Psoas muscle (tissue), 8 donors: ENCODE results near the gene NKX2-8. TPM values are rescaled to one million over a fixed set of nuclear protein-coding genes. Genes with fewer than 3 reads are reported as not detected.

Experiments
- ATAC-seq, 4 donors: fragments of 200-7000 bp; cut with Tn5 transposase; one replicate each; pipeline ENCODE4 v1.9.1; 2020; ENCODE audit warnings: moderate library complexity in 3 of 4, mild to moderate bottlenecking in 2 of 4
- DNase-seq, 2 donors: peaks; one replicate each; pipeline ENCODE4 v3.0.0-alpha.2; 2020
- H3K27ac ChIP-seq: fragments of 200-600 bp; one replicate; pipeline ENCODE4 v1.8.0; 2022
- H3K27me3 ChIP-seq, 3 donors: fragments of 200-600 bp in 1 of 3; one replicate each; pipeline versions ENCODE4 v1.6.1 to v1.8.0; 2013 to 2022; ENCODE audit warnings: low read length in 2 of 3, mild to moderate bottlenecking in 2 of 3, moderate library complexity in 1 of 3; ENCODE audit not compliant: insufficient read depth in 3 of 3
- H3K36me3 ChIP-seq, 2 donors: fragments of 200-600 bp in 1 of 2; one replicate each; pipeline versions ENCODE4 v1.6.1 to v1.8.0; 2013 to 2022; ENCODE audit warnings: low read depth in 1 of 2, mild to moderate bottlenecking in 1 of 2, moderate library complexity in 1 of 2; ENCODE audit not compliant: insufficient read depth in 1 of 2
- H3K4me1 ChIP-seq: fragments of 200-600 bp; one replicate; pipeline ENCODE4 v1.8.0; 2022
- H3K4me3 ChIP-seq: fragments of 200-600 bp; one replicate; pipeline ENCODE4 v1.8.0; 2022; ENCODE audit warnings: mild to moderate bottlenecking
- H3K9me3 ChIP-seq: fragments of 200-600 bp; one replicate; pipeline ENCODE4 v1.8.0; 2022
- WGBS, 3 donors: extraction: QIAGEN DNeasy Blood & Tissue Kit; methylation state at CpG; one replicate each; pipeline versions ENCODE4 v1.1.6 to v1.1.7; 2013; 5-methylcytosine and 5-hydroxymethylcytosine counted together
- intact Hi-C, 2 donors: fragments of 100-400 bp; cut with DNase I; formaldehyde crosslinking; loops; one replicate each; pipeline versions ENCODE4 v1.11.0 to v1.14.2; 2022
- polyA plus RNA-seq, 3 donors: library from polyadenylated mRNA; stranded (reverse); fragments of 200-250 nt; gene quantifications; one replicate each; pipeline ENCODE4 v1.2.3, GENCODE V29; 2013
- total RNA-seq, 4 donors: library from RNA; stranded (reverse); fragmentation: NEBNext Ultra II Directional in 2 of 4; extraction: Animal tissue kit (Norgen Biotek cat#: 25700) in 2 of 4; gene quantifications; one replicate each; pipeline versions ENCODE4 v1.2.1 to v1.2.4, GENCODE V29; 2021 to 2023
- TF ChIP-seq, protein P1 (sequence below): fragments of 200-600 bp; IDR thresholded peaks from one replicate; pipeline ENCODE4 v1.8.0; 2022; ENCODE audit warnings: antibody characterized with exemption
- donor health status: healthy with polysubstance abuse.
- donor health status: DM: no; HTN: no; CAD: no; lungs with moderate emphysema.
- donor health status: Bipolar disorder and iron deficiency.
- donor health status: healthy.
- donor health status: DM: yes; HTN: yes; CAD: no.
- donor health status: DM: no; HTN: no; CAD: no.
- donor health status: DM: no; HTN: no; CAD: no.
- donor health status: DM: yes; HTN: yes; CAD: no.

Gene NKX2-8
- total and polyA plus RNA-seq, 7 donors = not detected

DNA sequence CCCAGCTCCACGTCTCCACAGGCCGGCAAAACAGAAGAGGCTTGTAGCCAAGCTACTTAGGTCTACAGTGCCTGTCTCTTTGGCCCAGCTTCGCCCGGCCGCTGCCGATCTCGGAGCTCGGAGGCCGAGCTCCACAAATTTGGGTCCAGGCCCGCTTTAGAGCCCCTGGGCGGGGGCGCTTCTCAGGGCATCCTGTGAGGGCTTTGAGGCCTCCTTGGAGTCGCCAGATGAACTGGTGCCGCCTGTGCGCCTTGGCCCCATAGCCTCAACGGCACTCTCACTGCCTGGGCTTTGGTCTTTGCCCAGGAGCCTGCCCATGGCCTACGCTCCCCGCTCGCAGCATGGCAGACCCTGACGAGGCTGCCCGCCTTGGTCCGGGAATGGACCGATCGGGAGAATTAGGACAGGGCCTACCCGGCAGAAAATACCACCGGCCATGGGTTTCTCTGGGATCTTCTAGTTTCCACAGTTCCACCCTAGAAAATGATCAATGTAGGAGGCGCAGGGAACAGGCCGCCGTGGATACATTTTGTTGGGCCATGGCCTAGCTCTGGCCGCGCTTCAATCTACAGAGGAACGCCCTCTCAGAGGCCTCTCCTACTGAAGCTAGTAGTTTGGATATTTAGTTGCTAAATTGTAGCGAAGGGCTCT lies 953 bp upstream of the NKX2-8 start:
- 10 to 12% (median 11%) methylated on average over 30 to 33 of the region's 33 CpGs for WGBS, 3 donors
- peaks cover 7 to 97% (median 36%) of the 10 kb centered on the region in 3 donors for H3K27me3 ChIP-seq

GRCh38 chr14:36582874-36583241 lies 444 bp upstream of the NKX2-8 start:
- Histone ChIP-seq H3K27ac (no peak overlapping the region), H3K36me3 (no peaks in the 10 kb centered on the region), H3K9me3 (no peaks in the 10 kb centered on the region), H3K4me3 (peak overlapping the region; percentile 63), H3K4me1 (peaks cover 8% of the 10 kb centered on the region), H3K27me3 (peaks cover 7 to 98% (median 36%) of the 10 kb centered on the region in 3 donors)
- DNase-seq (no peak), ATAC-seq (no peak)
- intact Hi-C loops = no loop called here
- TF ChIP-seq, protein P1, sequence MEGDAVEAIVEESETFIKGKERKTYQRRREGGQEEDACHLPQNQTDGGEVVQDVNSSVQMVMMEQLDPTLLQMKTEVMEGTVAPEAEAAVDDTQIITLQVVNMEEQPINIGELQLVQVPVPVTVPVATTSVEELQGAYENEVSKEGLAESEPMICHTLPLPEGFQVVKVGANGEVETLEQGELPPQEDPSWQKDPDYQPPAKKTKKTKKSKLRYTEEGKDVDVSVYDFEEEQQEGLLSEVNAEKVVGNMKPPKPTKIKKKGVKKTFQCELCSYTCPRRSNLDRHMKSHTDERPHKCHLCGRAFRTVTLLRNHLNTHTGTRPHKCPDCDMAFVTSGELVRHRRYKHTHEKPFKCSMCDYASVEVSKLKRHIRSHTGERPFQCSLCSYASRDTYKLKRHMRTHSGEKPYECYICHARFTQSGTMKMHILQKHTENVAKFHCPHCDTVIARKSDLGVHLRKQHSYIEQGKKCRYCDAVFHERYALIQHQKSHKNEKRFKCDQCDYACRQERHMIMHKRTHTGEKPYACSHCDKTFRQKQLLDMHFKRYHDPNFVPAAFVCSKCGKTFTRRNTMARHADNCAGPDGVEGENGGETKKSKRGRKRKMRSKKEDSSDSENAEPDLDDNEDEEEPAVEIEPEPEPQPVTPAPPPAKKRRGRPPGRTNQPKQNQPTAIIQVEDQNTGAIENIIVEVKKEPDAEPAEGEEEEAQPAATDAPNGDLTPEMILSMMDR = no peak
- WGBS, 3 donors = 3 to 6% (median 5%) methylated on average over 15 of the region's 15 CpGs

More for the DNA sequence above, 953 bp upstream of the NKX2-8 start:
- no peak for ATAC-seq
- intact Hi-C loops = no loop called here
- TF ChIP-seq, protein P1 = no peak
- Histone ChIP-seq H3K9me3 (no peaks in the 10 kb centered on the region), H3K36me3 (no peaks in the 10 kb centered on the region), H3K4me3 (peak overlapping the region; percentile 63), H3K27ac (no peak overlapping the region), H3K4me1 (peaks cover 8% of the 10 kb centered on the region)
- no peak for DNase-seq

DNA sequence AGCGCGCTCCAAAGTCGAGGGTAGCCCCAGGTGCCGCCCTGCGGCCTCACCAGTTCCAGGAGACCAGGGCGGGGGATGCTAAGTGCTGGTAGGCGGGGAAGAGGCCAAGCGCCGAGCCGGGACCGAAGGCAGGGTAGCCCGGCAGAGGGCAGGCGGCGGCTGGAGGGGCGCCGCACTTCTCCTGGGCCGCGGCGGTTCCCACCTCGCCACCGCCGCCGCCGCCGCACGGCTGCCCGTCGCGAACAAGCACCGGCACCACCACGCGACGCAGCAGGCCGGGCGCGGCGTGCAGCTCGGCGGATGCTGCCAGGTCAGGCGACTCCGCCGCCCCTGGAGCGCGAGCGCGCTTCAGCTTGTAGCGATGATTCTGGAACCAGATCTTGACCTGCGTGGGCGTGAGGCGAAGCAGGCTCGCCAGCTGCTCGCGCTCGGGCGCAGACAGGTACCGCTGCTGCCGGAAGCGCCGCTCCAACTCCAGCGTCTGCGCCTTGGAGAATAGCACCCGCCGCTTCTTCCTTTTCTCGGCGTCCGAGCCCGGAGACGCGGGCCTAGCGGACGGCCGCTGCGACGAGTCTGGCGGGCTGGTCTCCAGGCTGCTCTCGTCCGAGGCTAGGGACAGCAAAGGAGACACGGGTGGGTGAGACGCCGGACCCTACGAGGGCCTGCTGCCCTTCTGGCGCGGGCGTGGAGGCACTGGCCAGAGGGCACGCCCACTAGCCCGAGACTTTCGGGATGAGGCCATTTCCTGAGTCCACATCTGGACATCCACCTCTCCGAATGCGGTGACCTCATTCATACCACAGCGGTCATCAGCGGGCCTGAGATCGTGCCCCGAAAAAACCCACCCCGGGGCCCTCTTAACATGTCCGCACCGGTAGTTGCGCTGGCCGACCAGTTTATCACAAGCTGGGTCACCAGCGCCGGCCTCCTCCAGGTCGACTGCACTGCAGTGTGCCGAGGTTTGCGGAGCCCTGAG lies 1.3 kb downstream of the NKX2-8 start:
- peak in 3 of 4 donors; percentile 21 to 53 (median 21) for ATAC-seq
- peak in 1 of 2 donors; percentile 22 for DNase-seq
- 1% methylated on average over 67 to 103 of the region's 103 CpGs for WGBS, 3 donors
- H3K36me3 ChIP-seq = no peaks in the 10 kb centered on the region
- intact Hi-C loops = no loop called here
- H3K9me3 ChIP-seq = no peaks in the 10 kb centered on the region
- TF ChIP-seq, protein P1 = no peak
- peak overlapping the region; percentile 63 for H3K4me3 ChIP-seq
- no peak overlapping the region for H3K27ac ChIP-seq
- peaks cover 12 to 93% (median 38%) of the 10 kb centered on the region in 3 donors for H3K27me3 ChIP-seq
- H3K4me1 ChIP-seq = peaks cover 8% of the 10 kb centered on the region

- WGBS, 3 donors = 2 to 3% (median 2%) methylated on average over 47 to 51 of the region's 51 CpGs
- Histone ChIP-seq H3K4me1 (peaks cover 8% of the 10 kb centered on the region), H3K4me3 (peak overlapping the region; percentile 63), H3K36me3 (no peaks in the 10 kb centered on the region), H3K27ac (no peak overlapping the region), H3K27me3 (peaks cover 12 to 93% (median 38%) of the 10 kb centered on the region in 3 donors), H3K9me3 (no peaks in the 10 kb centered on the region)
- TF ChIP-seq, protein P1 = no peak
- intact Hi-C loops = no loop called here
- ATAC-seq (no peak), DNase-seq (no peak)
Measured at GRCh38 chr14:36580141-36580855, 2.1 kb downstream of the NKX2-8 start.
